ENCODE measurements around the gene IL1RL2.

The IL1RL2 gene

DNA sequence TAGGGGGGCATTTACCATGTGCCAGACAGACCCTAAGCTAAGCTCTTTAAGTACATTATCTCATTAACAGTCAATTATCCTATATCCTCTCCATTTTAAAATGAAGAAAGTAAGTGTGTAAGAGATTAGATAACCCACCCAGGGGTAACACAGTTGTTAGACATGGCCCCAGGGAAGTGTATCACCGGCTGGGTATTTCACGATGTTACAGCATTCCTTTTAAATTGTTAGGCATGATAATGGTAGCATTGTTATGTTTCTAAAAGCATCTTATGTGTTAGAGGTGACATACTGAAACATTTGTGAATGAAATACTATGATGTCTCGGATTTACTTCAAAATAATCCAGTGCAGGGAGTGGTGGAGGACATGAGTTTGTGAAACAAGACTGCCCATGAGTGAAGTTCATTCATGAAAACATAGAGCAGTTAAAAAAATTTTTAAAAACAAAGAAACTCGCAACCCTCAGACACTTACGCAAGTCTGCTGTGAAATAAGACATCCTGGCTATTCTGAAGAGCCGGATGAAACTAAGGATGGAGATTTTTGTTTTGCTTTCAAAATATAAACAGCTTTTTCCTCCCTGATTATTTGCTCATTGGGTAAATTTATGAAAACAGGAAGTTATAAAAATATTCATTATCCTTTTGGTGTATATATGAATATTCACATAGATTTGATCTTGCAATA is 54.9 kb downstream of the IL1RL2 start:
- H3K4me3 ChIP-seq = no peak overlapping the region
- TF ChIP-seq, protein P1, sequence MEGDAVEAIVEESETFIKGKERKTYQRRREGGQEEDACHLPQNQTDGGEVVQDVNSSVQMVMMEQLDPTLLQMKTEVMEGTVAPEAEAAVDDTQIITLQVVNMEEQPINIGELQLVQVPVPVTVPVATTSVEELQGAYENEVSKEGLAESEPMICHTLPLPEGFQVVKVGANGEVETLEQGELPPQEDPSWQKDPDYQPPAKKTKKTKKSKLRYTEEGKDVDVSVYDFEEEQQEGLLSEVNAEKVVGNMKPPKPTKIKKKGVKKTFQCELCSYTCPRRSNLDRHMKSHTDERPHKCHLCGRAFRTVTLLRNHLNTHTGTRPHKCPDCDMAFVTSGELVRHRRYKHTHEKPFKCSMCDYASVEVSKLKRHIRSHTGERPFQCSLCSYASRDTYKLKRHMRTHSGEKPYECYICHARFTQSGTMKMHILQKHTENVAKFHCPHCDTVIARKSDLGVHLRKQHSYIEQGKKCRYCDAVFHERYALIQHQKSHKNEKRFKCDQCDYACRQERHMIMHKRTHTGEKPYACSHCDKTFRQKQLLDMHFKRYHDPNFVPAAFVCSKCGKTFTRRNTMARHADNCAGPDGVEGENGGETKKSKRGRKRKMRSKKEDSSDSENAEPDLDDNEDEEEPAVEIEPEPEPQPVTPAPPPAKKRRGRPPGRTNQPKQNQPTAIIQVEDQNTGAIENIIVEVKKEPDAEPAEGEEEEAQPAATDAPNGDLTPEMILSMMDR (IDR thresholded peaks at IDR 0.05) = no peak
- no peak overlapping the region for H3K27ac ChIP-seq
- no peak for DNase-seq (ENCODE audit: low spot score)

DNA sequence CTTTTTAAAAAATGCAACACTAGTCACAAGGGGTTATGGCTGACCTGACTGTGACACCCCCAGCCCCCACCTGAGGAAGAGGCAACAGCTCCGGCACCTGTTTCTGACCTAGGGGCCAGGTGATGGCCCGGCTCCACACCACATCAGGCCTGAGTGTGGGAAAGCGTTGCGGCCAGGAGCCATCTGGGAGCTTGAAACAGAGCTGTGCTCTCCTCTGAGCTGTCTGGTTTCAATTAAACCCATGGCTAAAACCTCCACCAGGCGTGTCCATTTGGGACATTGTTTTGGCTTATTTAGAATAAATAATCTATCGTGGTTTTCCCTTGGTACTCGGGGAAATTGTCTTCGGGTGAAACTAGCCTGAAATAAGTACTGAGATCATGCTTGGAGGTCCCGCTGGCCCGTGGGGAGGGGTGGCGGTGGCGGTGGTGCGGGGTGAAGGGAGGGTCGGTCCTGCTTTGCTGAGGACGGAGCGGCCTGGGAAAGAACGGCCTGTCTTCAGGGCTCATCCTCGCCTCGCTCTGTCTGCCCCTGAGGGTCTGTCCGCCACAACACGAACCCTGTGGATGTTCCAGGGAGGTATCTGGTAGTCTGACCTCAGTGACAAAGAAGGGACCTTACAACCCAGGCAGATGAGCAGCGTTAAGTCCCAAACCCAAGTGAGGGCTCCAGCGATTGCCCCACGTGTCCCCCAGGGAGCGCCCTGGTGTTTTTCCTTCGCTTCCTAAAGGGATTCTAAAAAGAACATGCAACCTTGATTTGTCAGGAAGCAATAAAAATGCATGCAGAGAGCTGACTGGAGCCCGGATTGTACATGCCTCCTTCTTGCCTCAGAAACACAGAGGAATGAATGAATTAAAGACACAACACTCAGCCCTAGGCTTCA is 58.7 kb downstream of the IL1RL2 start:
- TF ChIP-seq, protein P1 (IDR thresholded peaks at IDR 0.05) = no peak
- DNase-seq (ENCODE audit: low spot score) = no peak
- H3K4me3 ChIP-seq = no peak overlapping the region
- H3K27ac ChIP-seq = no peak overlapping the region

DNA sequence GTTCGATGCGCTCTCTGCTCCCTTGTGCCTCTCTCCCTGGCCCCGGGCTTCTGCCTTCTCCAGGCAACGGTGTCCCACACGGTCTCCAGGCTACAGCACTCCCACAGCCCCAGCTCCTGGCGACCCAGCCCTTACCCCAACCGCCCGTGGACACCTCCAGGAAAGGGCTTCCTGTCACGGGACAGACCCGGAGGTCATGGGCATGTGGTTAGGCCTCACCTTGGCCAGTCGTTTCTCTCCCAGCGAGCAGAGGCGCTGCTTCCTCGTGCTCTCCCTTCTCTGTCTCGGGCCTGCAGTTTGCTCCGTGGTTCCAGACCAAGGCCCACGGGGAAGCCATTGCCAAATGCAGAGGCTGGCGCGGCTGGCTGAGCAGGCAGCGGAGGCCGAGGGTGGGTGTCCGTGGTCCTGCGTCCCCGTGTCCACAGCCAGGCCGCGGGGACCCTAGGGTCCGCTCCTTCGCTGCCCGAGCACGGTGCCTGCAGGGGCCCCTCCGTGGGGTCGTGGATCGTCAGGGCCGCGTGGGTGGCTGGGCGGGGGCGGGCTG is 63.5 kb downstream of the IL1RL2 start:
- Histone ChIP-seq H3K4me3 (no peak overlapping the region), H3K27ac (no peak overlapping the region)
- DNase-seq (ENCODE audit: low spot score) = no peak
- TF ChIP-seq, protein P1 (IDR thresholded peaks at IDR 0.05) = no peak

DNA sequence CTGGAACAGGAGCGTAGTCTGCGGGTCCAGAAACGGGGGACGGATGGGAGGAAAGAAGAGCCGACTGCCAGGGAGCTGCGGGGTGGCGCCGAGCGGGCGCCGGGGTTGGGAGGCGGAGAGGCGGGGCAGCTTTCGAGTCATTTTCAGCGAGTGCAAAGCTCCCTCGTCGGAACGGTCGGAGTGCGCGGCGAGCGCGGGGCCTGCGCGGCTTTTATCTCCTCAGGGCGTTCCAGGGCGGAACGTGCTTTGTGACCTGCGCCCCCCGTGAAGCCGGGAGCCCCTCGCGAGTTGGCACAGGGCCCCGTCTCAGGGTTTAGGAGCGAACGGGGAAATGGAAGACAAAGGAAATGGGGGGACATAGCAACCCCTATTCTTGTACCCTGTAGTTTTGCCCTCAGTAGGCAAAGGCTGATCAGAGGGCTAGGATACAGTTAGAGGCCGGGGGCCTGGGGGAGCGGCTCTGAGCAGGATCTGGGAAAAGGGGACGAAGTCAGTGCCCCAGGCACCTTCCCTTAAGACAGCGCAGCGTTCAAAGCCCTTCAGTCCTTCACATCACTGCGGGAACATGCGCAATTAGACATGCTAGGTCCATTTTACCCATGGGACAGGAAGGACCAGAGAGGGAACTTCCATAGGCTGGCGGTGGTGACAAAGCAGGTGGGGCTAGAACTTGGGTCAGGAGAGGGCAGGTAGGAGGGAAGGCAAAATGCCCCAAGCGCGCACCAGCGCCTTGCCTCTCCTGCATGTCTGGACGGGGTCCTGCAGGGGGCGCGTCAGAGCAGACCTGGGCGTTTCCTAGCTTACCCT is 64.4 kb downstream of the IL1RL2 start:
- DNase-seq (ENCODE audit: low spot score) = no peak
- Histone ChIP-seq H3K4me3 (peak overlapping the region; percentile 68), H3K27ac (no peak overlapping the region)
- TF ChIP-seq, protein P1 (IDR thresholded peaks at IDR 0.05) = no peak

DNA sequence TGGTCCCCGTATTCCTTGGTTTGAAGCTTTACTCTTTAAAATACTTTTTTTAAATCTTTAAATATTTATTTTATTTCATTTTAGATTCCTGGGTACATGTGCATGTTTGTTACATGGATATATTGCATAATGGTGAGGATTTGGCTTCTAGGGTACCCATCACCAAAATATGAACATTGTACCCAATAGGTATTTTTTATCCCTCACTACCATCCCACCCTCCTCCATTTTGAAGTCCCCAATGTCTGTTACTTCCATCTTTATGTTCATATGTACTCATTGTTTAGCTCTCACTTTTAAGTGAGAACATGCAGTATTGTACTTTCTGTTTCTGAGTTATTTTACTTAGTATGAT is 65.0 kb downstream of the IL1RL2 start:
- no peak overlapping the region for H3K4me3 ChIP-seq
- TF ChIP-seq, protein P1 (IDR thresholded peaks at IDR 0.05) = no peak
- no peak for DNase-seq (ENCODE audit: low spot score)
- H3K27ac ChIP-seq = no peak overlapping the region

DNA sequence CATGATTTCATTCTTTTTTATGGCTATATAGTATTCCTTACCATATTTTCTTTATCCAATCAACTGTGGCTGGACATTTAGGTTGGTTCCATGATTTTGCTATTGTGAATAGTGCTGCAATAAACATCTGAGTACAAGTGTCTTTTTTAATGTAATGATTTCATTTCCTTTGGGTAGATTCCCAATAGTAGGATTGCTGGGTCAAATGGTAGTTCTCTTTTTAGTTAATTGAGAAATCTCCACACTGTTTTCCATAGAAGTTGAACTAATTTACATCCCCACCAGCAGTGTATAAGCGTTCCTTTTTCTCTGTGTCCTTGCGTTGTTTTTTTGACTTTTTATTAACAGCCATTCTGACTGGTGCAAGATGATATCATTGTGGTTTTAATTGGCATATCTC is 65.4 kb downstream of the IL1RL2 start:
- TF ChIP-seq, protein P1 (IDR thresholded peaks at IDR 0.05) = no peak
- DNase-seq (ENCODE audit: low spot score) = no peak
- Histone ChIP-seq H3K4me3 (no peak overlapping the region), H3K27ac (no peak overlapping the region)
